Stomach smooth muscle (tissue), 2 donors: Measurements from ENCODE around the gene MUL1.
A peak's percentile ranks its signal among the peaks of the same experiment; 100 is the strongest.

Source experiments
- H3K27ac ChIP-seq: one replicate; pipeline ENCODE4 v1.7.0; 2013; ENCODE audit warnings: mild to moderate bottlenecking, low read length, inconsistent platforms
- H3K27me3 ChIP-seq, 2 donors: one replicate each; pipeline ENCODE4 v1.7.0; 2013; ENCODE audit warnings: low read length in 2 of 2; ENCODE audit not compliant: insufficient read depth in 2 of 2, control insufficient read depth in 1 of 2
- H3K36me3 ChIP-seq, 2 donors: one replicate each; pipeline ENCODE4 v1.7.0; 2013; ENCODE audit warnings: low read length in 2 of 2; ENCODE audit not compliant: control insufficient read depth in 2 of 2, insufficient read depth in 2 of 2
- H3K4me1 ChIP-seq: one replicate; pipeline ENCODE4 v1.7.0; 2013; ENCODE audit warnings: low read length; ENCODE audit not compliant: control insufficient read depth, insufficient read depth
- H3K4me3 ChIP-seq, 2 donors: one replicate each; pipeline ENCODE4 v1.7.0; 2013; ENCODE audit warnings: low read length in 2 of 2
- H3K9ac ChIP-seq, 2 donors: one replicate each; pipeline ENCODE4 v1.7.0; 2013; ENCODE audit warnings: low read length in 2 of 2, mild to moderate bottlenecking in 1 of 2
- H3K9me3 ChIP-seq, 2 donors: one replicate each; pipeline ENCODE4 v1.7.0; 2013; ENCODE audit warnings: low read length in 2 of 2; ENCODE audit not compliant: control insufficient read depth in 2 of 2
- donor health status: healthy.
- donor health status: Pancreatic carcinoma.

MUL1 gene

GRCh38 chr1:20507564-20508410 is at the start of gene MUL1:
Gene MUL1, minus strand, starts transcription at chr1:20508151. Its CDS starts 127 bp downstream, at chr1:20508024.
- H3K4me3 ChIP-seq = peak within 1 kb of the TSS; percentile 97 to 98
- no peaks in the 10 kb centered on the region for H3K9me3 ChIP-seq
- peaks cover 0 to 6% of the 10 kb centered on the region in 2 donors for H3K27me3 ChIP-seq
- peaks cover 9% of the 10 kb centered on the region for H3K4me1 ChIP-seq
- peak within 1 kb of the TSS; percentile 85 for H3K27ac ChIP-seq
- peaks cover 0 to 2% of the 10 kb centered on the region in 2 donors for H3K36me3 ChIP-seq
- H3K9ac ChIP-seq = peak within 1 kb of the TSS; percentile 94

DNA sequence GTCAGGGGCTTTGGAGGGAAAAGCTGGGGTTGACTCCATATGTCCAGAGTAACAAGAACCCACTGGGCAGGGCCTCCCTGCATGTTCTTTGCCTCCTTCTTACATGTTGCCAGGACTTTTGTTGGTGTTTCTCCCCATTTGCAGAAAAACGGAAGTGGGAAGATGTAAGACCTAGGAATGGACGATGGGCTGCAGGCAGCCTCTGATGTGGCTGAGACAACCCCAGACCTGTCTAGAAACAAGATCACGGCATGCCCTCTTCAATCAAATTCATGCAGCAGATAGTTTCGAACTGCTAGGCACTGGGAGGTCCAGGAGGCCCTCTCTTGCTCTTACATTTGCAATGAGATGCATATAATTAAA is 47.8 kb upstream of the MUL1 start:
- H3K9ac ChIP-seq = no peak overlapping the region
- H3K4me3 ChIP-seq = no peak overlapping the region
- H3K36me3 ChIP-seq = no peaks in the 10 kb centered on the region
- no peaks in the 10 kb centered on the region for H3K9me3 ChIP-seq
- H3K27me3 ChIP-seq = peaks cover 34 to 51% of the 10 kb centered on the region in 2 donors
- peaks cover 16% of the 10 kb centered on the region for H3K4me1 ChIP-seq
- no peak overlapping the region for H3K27ac ChIP-seq

GRCh38 chr1:20555025-20555757 is 47.2 kb upstream of the MUL1 start:
- H3K27me3 ChIP-seq = peaks cover 34 to 47% of the 10 kb centered on the region in 2 donors
- H3K27ac ChIP-seq = no peak overlapping the region
- H3K4me1 ChIP-seq = peaks cover 16% of the 10 kb centered on the region
- H3K9ac ChIP-seq = no peak overlapping the region
- no peaks in the 10 kb centered on the region for H3K9me3 ChIP-seq
- no peaks in the 10 kb centered on the region for H3K36me3 ChIP-seq
- no peak overlapping the region for H3K4me3 ChIP-seq

GRCh38 chr1:20552728-20553445 is 44.9 kb upstream of the MUL1 start:
- Histone ChIP-seq H3K36me3 (no peaks in the 10 kb centered on the region), H3K27me3 (peaks cover 32 to 47% of the 10 kb centered on the region in 2 donors), H3K9ac (no peak overlapping the region), H3K9me3 (no peaks in the 10 kb centered on the region), H3K4me1 (peaks cover 14% of the 10 kb centered on the region), H3K27ac (no peak overlapping the region), H3K4me3 (peak overlapping the region; percentile 19 to 66)

GRCh38 chr1:20551945-20552727 is 44.2 kb upstream of the MUL1 start, which contains the start of gene FAM43B:
Gene FAM43B, plus strand, starts transcription at chr1:20552573. Its CDS starts 401 bp downstream, at chr1:20552974.
- Histone ChIP-seq H3K36me3 (no peaks in the 10 kb centered on the region), H3K4me3 (peak within 1 kb of the TSS; percentile 19 to 66), H3K4me1 (peaks cover 14% of the 10 kb centered on the region), H3K9me3 (no peaks in the 10 kb centered on the region), H3K9ac (no peak within 1 kb of the TSS), H3K27ac (peak within 1 kb of the TSS; percentile 18), H3K27me3 (peaks cover 29 to 47% of the 10 kb centered on the region in 2 donors)

DNA sequence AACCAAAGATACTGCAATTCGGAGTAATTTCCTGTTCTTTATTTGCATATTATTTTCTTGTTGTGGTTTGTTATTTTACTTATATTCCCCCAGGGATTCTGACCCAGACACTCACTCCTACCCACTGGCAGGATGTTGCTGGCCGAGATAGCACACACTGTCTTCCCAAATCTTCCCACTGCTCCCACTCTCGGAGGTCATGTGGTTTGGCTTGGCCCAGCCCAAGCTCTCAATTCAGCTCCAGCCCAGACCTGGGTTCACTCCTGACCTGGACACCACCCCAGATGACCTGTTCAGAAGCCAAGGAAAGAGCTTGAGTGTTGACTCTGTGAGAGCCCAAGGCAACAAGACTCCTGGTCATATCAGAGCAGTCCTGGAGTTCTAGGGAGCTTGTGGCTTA is 43.2 kb upstream of the MUL1 start:
- peaks cover 29 to 45% of the 10 kb centered on the region in 2 donors for H3K27me3 ChIP-seq
- no peak overlapping the region for H3K9ac ChIP-seq
- H3K27ac ChIP-seq = peak overlapping the region; percentile 18
- H3K4me3 ChIP-seq = no peak overlapping the region
- peaks cover 14% of the 10 kb centered on the region for H3K4me1 ChIP-seq
- H3K36me3 ChIP-seq = no peaks in the 10 kb centered on the region
- no peaks in the 10 kb centered on the region for H3K9me3 ChIP-seq

DNA sequence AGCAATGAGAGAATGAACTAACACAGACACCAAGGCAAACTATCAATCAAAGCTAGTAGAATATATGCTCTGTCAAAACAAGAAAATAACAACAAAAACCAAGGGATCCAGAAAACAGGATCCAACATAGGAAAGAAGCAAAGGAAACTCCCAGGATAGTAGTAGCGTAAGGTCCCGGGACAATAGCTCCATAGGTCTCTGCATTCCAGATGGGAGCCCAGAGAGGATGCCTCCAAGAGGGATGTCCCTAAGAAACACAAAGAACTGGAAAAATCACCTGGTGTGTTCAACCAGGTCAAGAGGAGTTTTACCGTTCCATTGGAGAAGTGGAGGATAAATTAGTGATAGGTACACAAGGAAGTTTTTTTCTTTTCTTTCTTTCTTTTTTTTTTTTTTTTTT is 38.7 kb upstream of the MUL1 start:
- no peaks in the 10 kb centered on the region for H3K4me1 ChIP-seq
- no peaks in the 10 kb centered on the region for H3K36me3 ChIP-seq
- no peak overlapping the region for H3K27ac ChIP-seq
- peaks cover 12 to 13% of the 10 kb centered on the region in 2 donors for H3K27me3 ChIP-seq
- H3K4me3 ChIP-seq = no peak overlapping the region
- H3K9me3 ChIP-seq = no peaks in the 10 kb centered on the region
- no peak overlapping the region for H3K9ac ChIP-seq

- Histone ChIP-seq H3K4me3 (no peak overlapping the region), H3K27ac (no peak overlapping the region), H3K9ac (no peak overlapping the region), H3K27me3 (peaks cover 6 to 21% of the 10 kb centered on the region in 2 donors), H3K36me3 (no peaks in the 10 kb centered on the region), H3K4me1 (no peaks in the 10 kb centered on the region), H3K9me3 (no peaks in the 10 kb centered on the region)
Observed at GRCh38 chr1:20540281-20540680, 32.3 kb upstream of the MUL1 start.

GRCh38 chr1:20538760-20539551 is 31.0 kb upstream of the MUL1 start:
- H3K4me3 ChIP-seq = no peak overlapping the region
- H3K27me3 ChIP-seq = peaks cover 6 to 21% of the 10 kb centered on the region in 2 donors
- H3K4me1 ChIP-seq = no peaks in the 10 kb centered on the region
- no peak overlapping the region for H3K9ac ChIP-seq
- no peaks in the 10 kb centered on the region for H3K36me3 ChIP-seq
- no peak overlapping the region for H3K27ac ChIP-seq
- H3K9me3 ChIP-seq = no peaks in the 10 kb centered on the region
